Stimulated activated CD4-positive, alpha-beta T cell treated with anti-CD3 and anti-CD28 coated beads, Interleukin-2, amount 100 ng/mL, for 48 hours (primary cell): ENCODE data around the gene STK40.

Experiments used
- DNase-seq, 2 donors: peaks; one replicate each; pipeline ENCODE4 v3.0.0-alpha.2; 2020

Gene STK40

GRCh38 chr1:36369061-36369861, 16.5 kb downstream of the STK40 start:
- peak; percentile 83 to 87 for DNase-seq

GRCh38 chr1:36367798-36368197, 17.9 kb downstream of the STK40 start:
- DNase-seq: no peak

- DNase-seq: no peak
Measured at GRCh38 chr1:36367066-36367465, 18.7 kb downstream of the STK40 start.

- DNase-seq: no peak
Measured at GRCh38 chr1:36366091-36366661, 19.5 kb downstream of the STK40 start.

- no peak for DNase-seq
Measured at GRCh38 chr1:36365381-36365780, 20.3 kb downstream of the STK40 start.

GRCh38 chr1:36359911-36360550, 25.7 kb downstream of the STK40 start:
- DNase-seq: no peak

GRCh38 chr1:36359383-36359782, 26.3 kb downstream of the STK40 start:
- DNase-seq: no peak

- DNase-seq: no peak
Measured at GRCh38 chr1:36358514-36359084, 27.1 kb downstream of the STK40 start.

GRCh38 chr1:36355811-36356210, 29.9 kb downstream of the STK40 start:
- no peak for DNase-seq

GRCh38 chr1:36354486-36354885, 31.2 kb downstream of the STK40 start:
- no peak for DNase-seq

GRCh38 chr1:36352910-36353878, 32.5 kb downstream of the STK40 start:
- no peak for DNase-seq

GRCh38 chr1:36352125-36352909, 33.4 kb downstream of the STK40 start:
- no peak for DNase-seq

GRCh38 chr1:36351227-36351977, 34.3 kb downstream of the STK40 start:
- no peak for DNase-seq

- no peak for DNase-seq
Measured at GRCh38 chr1:36350659-36351226, 35.0 kb downstream of the STK40 start.

GRCh38 chr1:36349839-36350238, 35.9 kb downstream of the STK40 start:
- no peak for DNase-seq

GRCh38 chr1:36349241-36349671, 36.5 kb downstream of the STK40 start:
- no peak for DNase-seq

GRCh38 chr1:36346741-36347370, 38.9 kb downstream of the STK40 start:
- DNase-seq: no peak

GRCh38 chr1:36345353-36345752, 40.4 kb downstream of the STK40 start:
- no peak for DNase-seq

- no peak for DNase-seq
Measured at GRCh38 chr1:36344395-36344680, 41.4 kb downstream of the STK40 start.
